ENCODE data around the gene OR8B4.
"Not testable (repeated sequence)": the region's sequence is repeated elsewhere in the genome, so short reads cannot be mapped to it uniquely, and the experiment has no call there.

The OR8B4 gene

DNA sequence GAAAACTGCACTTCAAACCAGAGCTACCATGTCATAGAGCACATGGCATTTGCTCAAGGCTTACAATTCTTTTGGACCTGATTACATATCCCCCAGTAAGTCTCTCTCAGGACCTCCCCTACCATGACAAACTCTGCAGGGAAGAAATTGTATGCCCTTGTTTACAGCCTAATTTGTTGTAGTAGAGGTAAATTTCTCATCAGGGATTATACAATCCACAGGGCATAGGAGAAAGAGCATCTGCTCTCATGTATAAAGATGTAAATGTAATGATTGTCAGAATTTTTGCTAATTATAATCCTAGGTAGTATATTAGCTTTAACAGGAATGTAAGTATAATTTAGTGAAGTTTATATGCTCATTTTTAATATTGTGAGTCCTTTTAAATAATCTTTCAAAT lies 25.7 kb downstream of the OR8B4 start, which contains the start of gene OR8B3:
Gene OR8B3, minus strand, starts transcription at position 101 of the 400 bp plus-strand sequence. CDS start 1,673 bp downstream, outside the sequence.
- ChIA-PET CTCF (no interaction called here), POLR2A (no interaction called here)

DNA sequence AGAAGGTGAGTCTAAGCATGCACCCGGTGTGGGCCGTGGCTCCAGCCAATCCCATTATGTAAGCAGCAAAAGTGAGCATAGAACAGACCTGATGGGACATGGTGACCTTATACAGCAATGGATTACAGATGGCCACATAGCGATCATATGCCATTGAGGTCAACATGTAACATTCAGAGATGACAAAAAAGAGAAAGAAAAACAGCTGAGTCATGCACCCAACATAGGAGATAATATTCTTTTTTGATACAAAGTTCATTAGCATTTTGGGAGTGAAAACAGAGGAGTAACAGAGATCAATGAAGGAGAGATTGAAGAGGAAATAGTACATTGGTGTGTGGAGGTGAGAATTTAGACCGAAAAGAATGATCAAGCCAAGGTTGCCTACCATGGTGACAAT lies 27.8 kb downstream of the OR8B4 start:
- CTCF ChIA-PET; POLR2A ChIA-PET; DNase-seq (ENCODE audit: extremely low spot score): not testable (repeated sequence)

More for the DNA sequence above, 25.7 kb downstream of the OR8B4 start, which contains the start of gene OR8B3:
- DNase-seq (ENCODE audit: extremely low spot score), result no peak
- TF ChIP-seq, protein P1, sequence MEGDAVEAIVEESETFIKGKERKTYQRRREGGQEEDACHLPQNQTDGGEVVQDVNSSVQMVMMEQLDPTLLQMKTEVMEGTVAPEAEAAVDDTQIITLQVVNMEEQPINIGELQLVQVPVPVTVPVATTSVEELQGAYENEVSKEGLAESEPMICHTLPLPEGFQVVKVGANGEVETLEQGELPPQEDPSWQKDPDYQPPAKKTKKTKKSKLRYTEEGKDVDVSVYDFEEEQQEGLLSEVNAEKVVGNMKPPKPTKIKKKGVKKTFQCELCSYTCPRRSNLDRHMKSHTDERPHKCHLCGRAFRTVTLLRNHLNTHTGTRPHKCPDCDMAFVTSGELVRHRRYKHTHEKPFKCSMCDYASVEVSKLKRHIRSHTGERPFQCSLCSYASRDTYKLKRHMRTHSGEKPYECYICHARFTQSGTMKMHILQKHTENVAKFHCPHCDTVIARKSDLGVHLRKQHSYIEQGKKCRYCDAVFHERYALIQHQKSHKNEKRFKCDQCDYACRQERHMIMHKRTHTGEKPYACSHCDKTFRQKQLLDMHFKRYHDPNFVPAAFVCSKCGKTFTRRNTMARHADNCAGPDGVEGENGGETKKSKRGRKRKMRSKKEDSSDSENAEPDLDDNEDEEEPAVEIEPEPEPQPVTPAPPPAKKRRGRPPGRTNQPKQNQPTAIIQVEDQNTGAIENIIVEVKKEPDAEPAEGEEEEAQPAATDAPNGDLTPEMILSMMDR (IDR thresholded peaks at IDR 0.05; ENCODE audit: control extremely low read depth, extremely low read depth, low read depth, missing control alignments), result no peak

DNA sequence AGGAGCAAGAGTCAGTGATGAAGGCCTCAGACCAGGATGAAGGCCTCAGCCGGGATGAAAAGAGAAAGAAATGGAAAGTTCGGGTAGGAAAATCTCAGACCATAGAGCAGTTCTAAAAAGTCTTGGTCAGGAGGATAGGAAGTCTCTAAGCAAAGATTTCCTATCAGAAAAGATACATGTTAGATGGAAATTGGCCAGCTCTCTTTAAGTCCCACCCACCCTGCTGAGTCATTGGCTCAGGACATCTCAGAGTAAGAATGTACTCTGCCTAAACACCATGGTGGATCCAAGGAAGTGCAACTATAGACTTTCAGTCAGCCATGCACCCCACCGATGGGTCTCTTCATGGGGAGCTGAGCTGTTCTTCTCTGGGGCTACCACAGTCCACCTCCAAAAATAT lies 30.3 kb downstream of the OR8B4 start:
- no peak for DNase-seq (ENCODE audit: extremely low spot score)
- POLR2A ChIA-PET, result no interaction called here
- CTCF ChIA-PET, result interaction anchor here (0.9 kb wide), 1 partner anchor 8 kb away, joined by 4 read pairs; no protein-coding TSS in a partner anchor

DNA sequence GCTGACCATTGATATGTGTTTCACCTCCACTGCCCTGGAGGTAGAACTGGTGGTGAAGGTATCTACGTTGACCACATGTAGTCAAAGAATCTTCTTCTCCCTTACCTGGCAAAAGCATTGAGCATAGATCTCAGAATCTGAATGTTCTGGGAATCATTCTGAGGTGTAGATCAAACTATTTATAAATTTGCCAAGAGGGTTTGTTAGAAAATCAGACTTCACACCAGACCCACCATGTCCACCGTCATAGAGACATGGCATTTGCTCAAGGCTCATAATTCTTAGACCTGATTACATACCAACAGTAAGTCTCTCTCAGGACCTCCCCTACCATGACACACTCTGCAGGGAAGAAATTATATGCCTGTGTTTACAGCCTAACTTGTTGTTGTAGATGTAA lies 40.3 kb downstream of the OR8B4 start, which contains the start of gene OR8B2:
Gene OR8B2, minus strand, starts transcription at position 101 of the 400 bp plus-strand sequence. CDS start 1,156 bp downstream, outside the sequence.
- DNase-seq (ENCODE audit: extremely low spot score), result no peak
- POLR2A ChIA-PET, result no interaction called here
- TF ChIP-seq, protein P1 (IDR thresholded peaks at IDR 0.05; ENCODE audit: control extremely low read depth, extremely low read depth, low read depth, missing control alignments), result no peak
- CTCF ChIA-PET, result no interaction called here

More for the DNA sequence above, 30.3 kb downstream of the OR8B4 start:
- TF ChIP-seq, protein P1 (IDR thresholded peaks at IDR 0.05; ENCODE audit: control extremely low read depth, extremely low read depth, low read depth, missing control alignments), result no peak

DNA sequence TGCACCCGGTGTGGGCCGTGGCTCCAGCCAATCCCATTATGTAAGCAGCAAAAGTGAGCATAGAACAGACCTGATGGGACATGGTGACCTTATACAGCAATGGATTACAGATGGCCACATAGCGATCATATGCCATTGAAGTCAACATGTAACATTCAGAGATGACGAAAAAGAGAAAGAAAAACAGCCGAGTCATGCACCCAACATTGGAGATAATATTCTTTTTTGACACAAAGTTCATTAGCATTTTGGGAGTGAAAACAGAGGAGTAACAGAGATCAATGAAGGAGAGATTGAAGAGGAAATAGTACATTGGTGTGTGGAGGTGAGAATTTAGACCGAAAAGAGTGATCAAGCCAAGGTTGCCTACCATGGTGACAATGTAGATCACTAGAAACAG lies 41.8 kb downstream of the OR8B4 start:
- CTCF ChIA-PET; POLR2A ChIA-PET; DNase-seq (ENCODE audit: extremely low spot score): not testable (repeated sequence)

DNA sequence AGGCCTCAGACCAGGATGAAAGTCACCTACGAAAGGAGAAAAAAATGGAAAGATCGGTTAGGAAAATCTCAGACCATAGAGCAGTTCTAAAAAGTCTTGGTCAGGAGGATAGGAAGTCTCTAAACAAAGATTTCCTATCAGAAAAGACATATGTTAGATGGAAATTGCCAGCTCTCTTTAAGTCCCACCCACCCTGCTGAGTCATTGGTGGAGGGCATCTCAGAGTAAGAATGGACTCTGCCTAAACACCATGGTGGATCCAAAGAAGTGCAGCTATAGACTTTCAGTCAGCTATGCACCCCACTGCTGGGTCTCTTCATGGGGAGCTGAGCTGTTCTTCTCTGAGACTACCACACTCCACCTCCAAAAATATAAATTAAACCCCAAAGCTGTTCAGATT lies 44.1 kb downstream of the OR8B4 start:
- TF ChIP-seq, protein P1 (IDR thresholded peaks at IDR 0.05; ENCODE audit: control extremely low read depth, extremely low read depth, low read depth, missing control alignments), result no peak
- POLR2A ChIA-PET, result no interaction called here
- DNase-seq (ENCODE audit: extremely low spot score), result no peak
- CTCF ChIA-PET, result interaction anchor here (1.5 kb wide), 1 partner anchor 22 kb away, joined by 5 read pairs; no protein-coding TSS in a partner anchor

DNA sequence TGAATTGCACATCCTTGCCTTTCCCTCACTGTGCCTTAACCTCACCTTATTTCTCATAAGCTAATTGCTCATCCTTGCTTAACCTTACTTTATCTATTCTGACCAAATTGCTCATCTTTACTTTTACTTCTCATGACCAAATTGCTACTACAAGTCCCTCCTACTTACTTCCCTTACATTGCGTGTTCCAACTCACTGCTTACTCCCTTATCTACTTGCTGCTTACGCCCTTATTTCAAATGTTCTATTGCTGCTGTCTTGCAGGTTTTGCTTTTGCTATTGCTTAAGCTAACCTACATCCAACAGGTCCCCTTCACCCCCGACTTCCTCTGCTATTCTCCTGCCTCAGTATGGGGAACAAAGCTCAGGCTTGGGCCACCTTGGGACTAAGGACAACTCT lies 48.4 kb downstream of the OR8B4 start:
- TF ChIP-seq, protein P1 (IDR thresholded peaks at IDR 0.05; ENCODE audit: control extremely low read depth, extremely low read depth, low read depth, missing control alignments), result no peak
- ChIA-PET CTCF (no interaction called here), POLR2A (no interaction called here)
- DNase-seq (ENCODE audit: extremely low spot score), result no peak

Data from GM10248 (cell line).